ENCODE results near the gene SDR42E1.

The SDR42E1 gene

DNA sequence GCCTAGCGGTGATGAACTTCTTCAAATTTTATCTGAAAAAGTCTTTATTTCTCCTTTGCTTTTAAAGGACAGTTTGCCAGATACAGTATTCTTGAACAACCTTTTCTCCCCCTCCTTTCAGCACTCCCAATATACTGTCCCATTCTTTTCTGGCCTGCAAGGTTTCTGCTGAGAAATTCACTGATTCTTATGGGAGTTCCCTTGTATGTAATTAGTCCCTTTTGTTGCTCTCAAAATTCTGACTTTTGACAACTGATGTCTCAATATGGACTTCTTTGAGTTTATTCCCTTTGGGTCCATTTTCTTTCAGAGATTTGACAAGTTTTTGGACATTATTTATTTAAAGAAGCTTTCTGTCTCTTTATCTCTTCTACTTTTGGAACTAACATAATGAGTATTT is 39.4 kb downstream of the SDR42E1 start:
- Histone ChIP-seq H3K27me3 (ENCODE audit: insufficient read depth, poor library complexity, severe bottlenecking) (no peaks in the 10 kb centered on the region), H3K27ac (replicated peaks) (no peak overlapping the region), H3K4me3 (replicated peaks; ENCODE audit: insufficient read depth, low read length) (no peak overlapping the region)
- no peak for DNase-seq (ENCODE audit: low read depth in 1 of 2, low spot score in 1 of 2)
- TF ChIP-seq POLR2AphosphoS5 (IDR thresholded peaks at IDR 0.05; ENCODE audit: low read depth) (no peak), GABPA (IDR thresholded peaks at IDR 0.05; ENCODE audit: low read depth) (no peak), SPI1 (IDR thresholded peaks at IDR 0.05; ENCODE audit: borderline replicate concordance, low read depth) (no peak)
- TF ChIP-seq, protein P1, sequence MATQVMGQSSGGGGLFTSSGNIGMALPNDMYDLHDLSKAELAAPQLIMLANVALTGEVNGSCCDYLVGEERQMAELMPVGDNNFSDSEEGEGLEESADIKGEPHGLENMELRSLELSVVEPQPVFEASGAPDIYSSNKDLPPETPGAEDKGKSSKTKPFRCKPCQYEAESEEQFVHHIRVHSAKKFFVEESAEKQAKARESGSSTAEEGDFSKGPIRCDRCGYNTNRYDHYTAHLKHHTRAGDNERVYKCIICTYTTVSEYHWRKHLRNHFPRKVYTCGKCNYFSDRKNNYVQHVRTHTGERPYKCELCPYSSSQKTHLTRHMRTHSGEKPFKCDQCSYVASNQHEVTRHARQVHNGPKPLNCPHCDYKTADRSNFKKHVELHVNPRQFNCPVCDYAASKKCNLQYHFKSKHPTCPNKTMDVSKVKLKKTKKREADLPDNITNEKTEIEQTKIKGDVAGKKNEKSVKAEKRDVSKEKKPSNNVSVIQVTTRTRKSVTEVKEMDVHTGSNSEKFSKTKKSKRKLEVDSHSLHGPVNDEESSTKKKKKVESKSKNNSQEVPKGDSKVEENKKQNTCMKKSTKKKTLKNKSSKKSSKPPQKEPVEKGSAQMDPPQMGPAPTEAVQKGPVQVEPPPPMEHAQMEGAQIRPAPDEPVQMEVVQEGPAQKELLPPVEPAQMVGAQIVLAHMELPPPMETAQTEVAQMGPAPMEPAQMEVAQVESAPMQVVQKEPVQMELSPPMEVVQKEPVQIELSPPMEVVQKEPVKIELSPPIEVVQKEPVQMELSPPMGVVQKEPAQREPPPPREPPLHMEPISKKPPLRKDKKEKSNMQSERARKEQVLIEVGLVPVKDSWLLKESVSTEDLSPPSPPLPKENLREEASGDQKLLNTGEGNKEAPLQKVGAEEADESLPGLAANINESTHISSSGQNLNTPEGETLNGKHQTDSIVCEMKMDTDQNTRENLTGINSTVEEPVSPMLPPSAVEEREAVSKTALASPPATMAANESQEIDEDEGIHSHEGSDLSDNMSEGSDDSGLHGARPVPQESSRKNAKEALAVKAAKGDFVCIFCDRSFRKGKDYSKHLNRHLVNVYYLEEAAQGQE (IDR thresholded peaks at IDR 0.05; ENCODE audit: insufficient replicate concordance, low read depth), result no peak

DNA sequence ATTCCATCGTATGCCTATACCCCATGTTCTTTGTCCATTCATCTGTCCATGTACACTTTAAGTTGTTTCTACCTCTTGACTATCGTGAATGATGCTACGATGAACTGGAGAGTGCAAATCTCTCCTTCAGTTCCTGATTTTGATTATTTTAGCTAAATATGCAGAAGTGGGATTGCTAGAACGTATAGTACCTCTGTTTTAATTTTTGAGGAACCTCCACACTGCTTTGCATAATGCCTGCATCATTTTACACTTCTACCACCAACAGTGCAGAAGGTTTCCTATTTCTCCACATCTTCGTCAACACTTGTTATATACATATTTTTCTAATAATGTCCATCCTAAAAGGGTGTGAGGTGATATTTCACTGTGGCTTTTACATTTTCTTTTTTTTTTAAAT is 43.9 kb downstream of the SDR42E1 start:
- peak in 1 of 2 experiments; percentile 21 for DNase-seq (ENCODE audit: low read depth in 1 of 2, low spot score in 1 of 2)
- H3K27ac ChIP-seq (replicated peaks), result no peak overlapping the region
- H3K4me3 ChIP-seq (replicated peaks; ENCODE audit: insufficient read depth, low read length), result no peak overlapping the region
- TF ChIP-seq SPI1 (IDR thresholded peaks at IDR 0.05; ENCODE audit: borderline replicate concordance, low read depth), result peak; percentile 82
- no peak for TF ChIP-seq CTCF (IDR thresholded peaks at IDR 0.05; ENCODE audit: insufficient read depth, low read length)
- TF ChIP-seq, protein P1 (IDR thresholded peaks at IDR 0.05; ENCODE audit: insufficient replicate concordance, low read depth), result no peak
- no peak for TF ChIP-seq POLR2AphosphoS5 (IDR thresholded peaks at IDR 0.05; ENCODE audit: low read depth)
- TF ChIP-seq GABPA (IDR thresholded peaks at IDR 0.05; ENCODE audit: low read depth), result no peak
- H3K27me3 ChIP-seq (ENCODE audit: insufficient read depth, poor library complexity, severe bottlenecking), result no peaks in the 10 kb centered on the region

DNA sequence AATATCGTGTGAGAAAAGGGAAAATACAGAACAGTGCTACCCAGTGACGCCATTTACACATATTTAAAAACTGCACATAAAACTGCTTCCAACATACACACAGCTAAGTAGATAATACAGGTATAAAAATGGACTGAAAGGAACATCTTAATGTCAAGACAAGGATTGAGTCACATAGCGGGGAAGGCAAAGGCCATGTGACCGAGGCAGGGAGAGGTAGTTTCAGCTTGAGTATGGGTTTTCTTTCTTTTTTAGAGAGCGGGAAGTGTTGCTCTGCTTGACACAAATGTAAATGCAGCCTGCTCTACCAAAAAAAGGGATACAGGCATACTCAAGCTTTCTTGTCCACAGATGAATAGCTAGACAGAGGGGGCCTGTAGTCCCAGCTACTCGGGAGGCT is 46.5 kb downstream of the SDR42E1 start:
- H3K27ac ChIP-seq (replicated peaks), result no peak overlapping the region
- H3K27me3 ChIP-seq (ENCODE audit: insufficient read depth, poor library complexity, severe bottlenecking), result no peaks in the 10 kb centered on the region
- DNase-seq (ENCODE audit: low read depth in 1 of 2, low spot score in 1 of 2), result no peak
- no peak for TF ChIP-seq GABPA (IDR thresholded peaks at IDR 0.05; ENCODE audit: low read depth)
- TF ChIP-seq SPI1 (IDR thresholded peaks at IDR 0.05; ENCODE audit: borderline replicate concordance, low read depth), result no peak
- no peak for TF ChIP-seq CTCF (IDR thresholded peaks at IDR 0.05; ENCODE audit: insufficient read depth, low read length)
- TF ChIP-seq POLR2AphosphoS5 (IDR thresholded peaks at IDR 0.05; ENCODE audit: low read depth), result no peak
- TF ChIP-seq, protein P1 (IDR thresholded peaks at IDR 0.05; ENCODE audit: insufficient replicate concordance, low read depth), result no peak
- H3K4me3 ChIP-seq (replicated peaks; ENCODE audit: insufficient read depth, low read length), result no peak overlapping the region
